ENCODE data around the gene PFDN4.

The PFDN4 gene, protein sequence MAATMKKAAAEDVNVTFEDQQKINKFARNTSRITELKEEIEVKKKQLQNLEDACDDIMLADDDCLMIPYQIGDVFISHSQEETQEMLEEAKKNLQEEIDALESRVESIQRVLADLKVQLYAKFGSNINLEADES

DNA sequence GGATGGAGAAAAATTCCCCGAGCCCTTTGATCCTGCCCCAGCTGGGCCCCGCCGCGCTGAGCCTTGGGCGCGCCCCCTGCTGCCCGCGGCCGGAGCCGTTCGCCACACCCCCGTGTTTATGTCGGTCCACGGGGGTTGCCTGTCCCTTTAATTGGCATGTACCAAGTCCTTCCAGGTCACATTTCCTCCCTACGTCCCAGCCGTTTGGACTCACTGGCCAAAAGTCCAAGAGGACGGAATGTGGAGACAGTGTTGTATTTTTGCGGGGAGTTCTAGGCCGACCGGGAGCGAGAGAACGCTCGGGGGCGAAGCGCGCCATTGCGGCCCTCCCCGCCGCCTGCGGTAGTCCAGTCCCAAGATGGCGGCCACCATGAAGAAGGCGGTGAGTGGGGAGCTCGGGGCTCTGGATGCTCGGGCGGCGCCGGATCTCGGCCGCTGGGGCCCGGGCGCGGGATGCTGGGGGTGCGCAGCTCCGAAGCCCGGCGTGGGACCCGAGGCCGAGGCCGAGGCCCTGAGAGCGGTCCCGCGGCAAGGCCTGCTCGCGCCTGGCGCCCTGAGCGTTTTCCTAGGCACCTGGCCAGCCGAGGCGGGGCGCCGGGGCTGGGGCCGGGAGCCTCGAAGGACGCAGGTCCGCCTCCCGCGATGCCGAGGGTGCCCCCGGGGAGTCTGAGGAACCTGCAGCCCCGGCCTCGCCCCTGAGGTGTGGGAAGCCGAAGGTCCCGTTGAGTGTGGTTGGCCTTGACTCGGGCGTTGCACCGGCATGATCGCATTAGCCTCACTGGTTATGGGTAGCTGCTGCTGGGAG is at the start of gene PFDN4:
TSS of gene PFDN4 (plus strand) at position 345 of the 805 bp plus-strand sequence. CDS start at position 359, 14 bp downstream.
- peak; percentile 86 for DNase-seq

DNA sequence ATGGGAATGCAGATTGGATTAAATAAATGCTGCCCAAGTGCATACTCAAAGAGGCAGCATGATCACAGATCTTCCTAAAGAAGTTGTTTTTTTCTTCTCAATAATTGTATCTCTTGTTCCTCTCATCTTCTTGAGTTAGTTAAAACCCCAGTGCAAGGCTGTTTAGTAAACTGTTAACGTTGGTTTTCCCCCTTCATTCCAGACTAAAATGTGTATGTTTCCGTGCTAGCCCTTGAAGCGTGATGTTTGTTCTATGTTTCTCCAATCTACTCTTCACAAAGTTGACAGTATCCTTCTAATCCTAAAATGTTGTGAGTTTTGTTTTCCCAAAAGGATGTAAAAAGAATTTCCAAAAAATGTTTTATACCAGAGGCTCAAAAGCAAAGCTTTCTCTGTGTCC is 49.7 kb upstream of the PFDN4 start:
- DNase-seq, result no peak

DNA sequence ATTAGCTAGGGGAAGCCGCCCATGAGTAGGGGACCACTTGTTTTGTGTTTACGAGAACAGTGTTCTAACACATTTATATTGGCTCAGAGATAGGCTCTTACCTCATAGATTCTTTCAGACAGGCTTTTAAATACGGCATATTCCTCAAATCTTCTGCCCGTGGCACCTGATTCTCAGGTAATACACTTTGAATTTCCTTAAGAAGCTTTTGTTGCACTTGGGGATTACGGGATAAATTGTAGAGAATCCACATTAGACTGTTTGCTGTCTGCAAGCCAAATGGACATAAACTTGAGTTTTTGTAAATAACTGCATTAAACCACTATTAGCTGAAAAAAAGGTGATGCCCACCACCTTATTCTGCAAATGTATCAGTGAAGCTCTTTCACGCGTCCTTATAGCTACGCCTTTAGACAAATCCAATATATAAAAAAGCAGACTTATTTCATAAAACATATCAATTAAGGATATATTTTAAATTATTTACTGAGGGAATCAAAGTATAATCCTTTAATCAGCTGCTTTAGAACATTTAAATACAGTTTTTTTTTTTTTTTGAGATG is 49.0 kb upstream of the PFDN4 start:
- no peak for DNase-seq

DNA sequence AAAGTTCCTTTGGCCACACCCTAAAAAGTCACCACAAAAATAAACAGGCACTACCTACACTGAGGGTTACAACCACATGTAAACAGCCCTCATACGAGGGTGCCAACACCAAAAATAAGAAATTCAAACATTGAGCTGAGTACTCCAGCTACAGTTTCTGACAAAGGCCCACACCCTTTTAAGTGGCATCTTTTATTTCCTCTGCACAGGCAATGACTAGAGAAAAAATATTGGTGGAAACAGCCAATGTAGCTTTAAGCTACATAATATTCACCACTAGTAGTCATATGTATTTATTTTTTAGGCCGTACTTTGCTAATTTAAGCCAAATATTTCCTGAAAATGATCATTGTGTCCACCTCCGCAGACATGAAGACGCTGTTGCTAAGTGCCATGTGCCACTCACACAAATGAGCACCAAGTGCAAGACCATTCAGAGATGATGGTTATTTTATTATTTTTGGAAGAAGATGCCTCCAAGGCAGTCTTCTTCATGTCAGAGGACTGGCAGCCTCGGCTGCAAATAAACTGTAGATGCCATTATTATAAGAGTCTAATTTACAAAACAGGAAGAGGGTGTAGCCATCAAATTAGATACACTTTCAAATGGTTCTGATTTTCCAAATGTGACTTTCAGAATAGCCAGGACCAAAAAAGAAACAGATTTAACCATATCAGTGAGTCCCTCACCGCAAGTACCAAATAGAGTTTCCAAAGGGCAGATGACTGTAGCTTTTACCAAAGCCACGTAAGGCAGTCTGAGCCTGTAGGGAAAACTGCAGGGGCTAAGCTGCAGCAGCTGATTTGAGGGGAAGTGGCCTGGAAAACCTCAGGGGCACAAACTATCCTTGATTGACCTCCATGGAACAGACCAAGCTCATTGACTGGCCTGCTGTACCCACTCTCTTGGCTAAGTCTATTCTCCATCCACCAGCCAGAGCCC is 47.6 kb upstream of the PFDN4 start:
- DNase-seq, result no peak

DNA sequence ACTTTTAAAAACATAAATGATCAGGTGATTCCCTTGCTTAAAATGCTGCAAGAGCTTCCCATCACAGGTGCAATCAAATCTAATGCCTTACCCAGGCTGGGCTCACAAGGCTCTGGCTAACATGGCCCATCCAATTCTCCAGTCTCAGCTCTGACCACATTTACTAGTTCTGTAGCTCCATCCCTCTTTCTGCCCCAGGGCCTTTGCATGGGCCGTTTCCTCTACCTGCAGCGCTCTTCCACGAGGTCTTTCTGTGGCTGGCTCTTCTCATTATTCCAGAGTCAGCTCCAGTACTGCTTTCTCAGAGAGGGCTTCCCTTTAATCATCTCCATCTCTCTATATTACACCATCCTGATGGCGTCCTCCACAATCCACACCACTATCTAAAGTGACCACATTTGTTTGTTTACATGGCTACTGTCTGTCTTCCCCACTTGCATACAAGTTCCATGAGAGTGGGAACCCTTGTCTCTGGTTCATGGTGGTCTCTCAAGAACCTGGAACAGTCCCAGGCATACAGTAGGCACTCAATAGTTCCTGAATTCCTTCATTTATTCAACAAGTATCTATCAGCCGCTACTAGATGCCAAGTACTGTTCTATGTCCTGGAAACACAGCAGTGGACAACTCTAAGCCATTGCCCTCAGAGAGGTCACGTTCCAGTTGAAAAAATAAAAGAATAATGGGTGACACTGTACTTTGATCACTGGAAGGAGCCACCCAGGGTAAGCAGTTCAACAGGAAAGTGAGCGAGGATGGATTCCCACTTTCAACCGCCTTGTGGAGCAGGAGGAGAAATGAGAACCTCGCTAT is 46.7 kb upstream of the PFDN4 start:
- DNase-seq, result no peak

DNA sequence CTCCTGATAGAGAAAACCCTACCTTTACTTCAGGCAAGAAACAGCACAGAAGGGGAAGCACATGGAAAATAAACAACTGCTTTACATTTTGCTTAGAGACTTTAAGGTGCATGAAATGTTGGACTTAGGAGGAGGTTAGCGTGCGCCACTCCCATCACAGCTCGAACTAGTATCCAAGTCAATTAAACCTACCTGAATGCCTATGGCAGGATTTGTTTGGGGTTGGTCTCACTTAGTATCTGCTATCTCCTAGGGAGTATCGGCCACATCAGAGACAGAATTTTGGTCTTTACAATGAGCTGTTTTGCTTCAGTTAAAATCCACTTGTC is 46.1 kb upstream of the PFDN4 start:
- no peak for DNase-seq

DNA sequence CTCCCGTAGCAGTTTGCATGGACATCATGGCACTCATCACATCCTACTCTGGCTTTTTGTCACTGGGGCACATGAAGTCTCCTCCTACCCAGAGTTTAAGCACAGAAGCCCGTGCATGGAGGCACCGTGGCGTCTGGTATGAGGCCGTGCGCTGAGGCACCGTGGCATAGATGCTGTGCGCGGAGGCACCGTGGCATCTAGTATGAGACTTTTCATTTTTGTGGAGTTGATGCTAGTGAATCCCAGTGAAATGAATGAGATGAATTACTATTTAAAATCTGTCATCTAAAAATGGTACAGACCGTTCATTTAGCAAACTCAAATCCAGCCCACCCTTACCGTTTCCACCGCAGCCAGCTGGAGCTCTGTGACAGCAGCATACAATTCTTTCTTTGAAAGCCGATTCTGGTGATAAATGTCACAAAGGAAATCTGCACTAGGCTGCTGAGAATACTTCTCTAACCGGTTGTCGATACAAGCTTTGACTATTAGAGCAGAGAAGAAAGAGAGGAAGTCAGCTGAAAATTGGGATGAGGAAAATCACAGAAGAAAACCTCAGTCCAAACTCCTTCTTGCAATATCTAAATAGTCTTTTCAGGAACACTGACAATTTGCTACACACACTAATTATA is 45.4 kb upstream of the PFDN4 start:
- no peak for DNase-seq

DNA sequence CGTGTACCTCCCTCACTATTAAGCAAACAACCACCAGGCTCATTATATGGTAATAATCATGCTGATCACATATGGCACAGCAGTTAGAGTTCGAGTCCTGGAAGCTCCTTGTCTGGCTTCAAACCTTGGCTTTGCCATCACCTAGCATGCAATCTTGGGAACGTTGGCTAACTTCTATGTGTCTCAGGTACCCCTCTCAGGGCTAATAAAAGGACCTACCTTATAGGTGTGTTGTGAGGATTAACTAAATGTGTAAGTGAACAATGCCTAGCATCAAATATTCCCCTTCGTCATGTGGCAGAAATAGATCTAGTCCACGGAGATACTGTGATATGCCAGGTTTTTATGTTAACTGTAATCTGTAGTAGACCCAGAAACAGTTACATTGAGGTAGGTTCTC is 44.5 kb upstream of the PFDN4 start:
- DNase-seq, result no peak

DNA sequence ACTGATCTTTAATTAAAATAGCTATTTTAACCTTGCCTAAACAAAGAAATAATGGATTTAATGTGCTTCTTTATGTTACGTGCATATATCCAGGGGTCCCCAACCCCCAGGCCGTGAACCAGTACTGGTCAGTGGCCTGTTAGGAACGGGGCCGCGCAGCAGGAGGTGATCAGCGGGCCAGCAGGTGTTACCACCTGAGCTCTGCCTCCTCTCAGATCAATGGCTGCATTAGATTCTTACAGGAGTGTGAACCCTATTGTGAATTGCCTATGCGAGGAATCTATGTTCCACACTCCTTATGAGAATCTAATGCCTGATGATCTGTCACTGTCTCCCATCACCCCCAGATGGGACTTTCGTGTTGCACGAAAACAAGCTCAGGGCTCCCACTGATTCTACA is 42.9 kb upstream of the PFDN4 start:
- no peak for DNase-seq

DNA sequence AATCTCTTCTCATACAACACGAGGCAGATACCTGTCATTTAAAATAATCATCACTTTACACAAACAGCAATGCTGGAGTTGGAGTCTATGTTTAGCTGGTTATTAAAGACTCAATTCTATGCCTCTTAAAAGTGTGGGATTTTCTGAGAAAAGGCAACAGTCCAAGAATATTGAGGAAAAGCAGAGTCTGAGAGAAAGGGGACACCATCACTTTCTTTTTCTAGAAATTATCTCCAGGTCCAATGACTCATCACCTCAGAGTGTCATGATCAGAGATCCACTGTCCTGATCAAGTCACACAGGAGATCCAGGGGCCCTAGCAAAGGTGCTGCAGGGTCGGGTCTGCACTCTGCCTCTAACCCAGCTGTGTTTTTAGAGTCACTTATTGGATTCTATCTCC is 42.1 kb upstream of the PFDN4 start:
- no peak for DNase-seq

DNA sequence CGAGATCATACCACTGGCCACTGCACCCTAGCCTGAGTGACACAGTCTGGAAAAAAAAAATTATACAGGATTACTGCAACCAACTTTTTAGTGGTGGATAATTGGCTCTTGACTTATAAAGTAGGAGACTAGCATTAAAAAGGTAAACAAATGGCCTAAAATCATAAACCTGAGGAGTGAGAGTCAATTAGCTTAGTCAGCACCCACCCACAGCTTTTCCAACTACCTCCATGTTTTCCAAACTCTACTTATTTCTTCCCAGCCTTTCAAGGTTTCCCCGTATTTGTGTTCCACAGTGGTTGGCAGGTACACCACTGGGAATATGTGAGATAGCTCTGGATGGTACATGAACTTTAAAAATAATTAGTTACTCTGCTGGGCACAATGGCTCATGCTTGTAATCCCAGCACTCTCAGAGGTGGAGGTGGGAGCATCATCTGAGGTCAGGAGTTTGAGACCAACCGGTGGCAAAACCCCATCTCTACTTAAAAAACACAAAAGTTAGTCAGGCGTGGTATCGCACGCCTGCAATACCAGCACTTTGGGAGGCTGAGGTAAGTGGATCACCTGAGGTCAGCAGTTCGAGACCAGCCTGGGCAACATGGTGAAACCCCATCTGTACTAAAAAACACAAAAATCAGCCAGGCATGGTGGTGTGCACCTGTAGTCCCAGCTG is 40.8 kb upstream of the PFDN4 start:
- DNase-seq, result no peak

DNA sequence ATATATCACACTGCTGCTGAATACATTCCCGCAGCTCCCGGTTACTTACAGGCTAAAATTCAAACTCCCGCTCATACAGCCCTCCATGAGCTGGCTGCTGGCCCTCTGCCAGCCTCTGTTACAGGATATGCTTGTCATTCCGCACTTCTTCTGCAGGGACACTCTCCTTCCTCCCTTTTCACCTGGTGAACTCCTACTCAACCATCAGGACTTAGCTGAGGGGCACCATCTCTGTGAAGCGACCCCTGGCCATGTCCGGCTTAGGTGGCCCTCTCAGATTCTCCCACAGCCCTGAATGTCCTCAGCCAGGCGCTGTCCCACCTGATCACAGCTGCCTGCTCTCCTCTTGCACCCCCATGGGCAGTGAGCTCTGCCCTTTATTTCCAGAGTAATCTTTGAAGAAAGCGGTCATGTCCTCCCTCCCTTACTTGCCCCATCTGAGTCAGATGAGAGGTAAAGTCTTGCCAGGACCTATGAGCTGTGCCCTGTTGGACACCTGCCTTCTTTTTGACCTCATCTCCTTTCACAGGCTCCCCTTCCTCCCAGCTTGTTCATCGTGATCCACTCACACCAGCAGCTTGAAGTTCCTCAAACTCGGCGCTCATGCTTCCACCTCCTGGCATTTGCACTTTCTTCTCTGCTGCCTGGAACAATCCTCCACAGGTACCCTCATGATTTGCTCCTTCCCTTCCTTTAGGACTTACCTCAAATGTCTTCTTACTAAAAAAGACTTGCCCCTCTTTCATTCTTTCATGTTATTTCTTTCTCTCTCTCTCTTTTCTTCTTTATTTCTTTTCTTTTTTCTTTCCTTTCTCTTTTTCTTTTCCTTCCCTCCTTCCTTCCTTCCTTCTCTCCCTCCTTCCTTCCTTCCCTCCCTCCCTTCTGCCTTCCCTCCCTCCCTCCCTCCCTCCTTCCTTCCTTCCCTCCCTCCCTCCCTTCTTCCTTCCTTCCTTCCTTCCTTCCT is 39.7 kb upstream of the PFDN4 start:
- no peak for DNase-seq

DNA sequence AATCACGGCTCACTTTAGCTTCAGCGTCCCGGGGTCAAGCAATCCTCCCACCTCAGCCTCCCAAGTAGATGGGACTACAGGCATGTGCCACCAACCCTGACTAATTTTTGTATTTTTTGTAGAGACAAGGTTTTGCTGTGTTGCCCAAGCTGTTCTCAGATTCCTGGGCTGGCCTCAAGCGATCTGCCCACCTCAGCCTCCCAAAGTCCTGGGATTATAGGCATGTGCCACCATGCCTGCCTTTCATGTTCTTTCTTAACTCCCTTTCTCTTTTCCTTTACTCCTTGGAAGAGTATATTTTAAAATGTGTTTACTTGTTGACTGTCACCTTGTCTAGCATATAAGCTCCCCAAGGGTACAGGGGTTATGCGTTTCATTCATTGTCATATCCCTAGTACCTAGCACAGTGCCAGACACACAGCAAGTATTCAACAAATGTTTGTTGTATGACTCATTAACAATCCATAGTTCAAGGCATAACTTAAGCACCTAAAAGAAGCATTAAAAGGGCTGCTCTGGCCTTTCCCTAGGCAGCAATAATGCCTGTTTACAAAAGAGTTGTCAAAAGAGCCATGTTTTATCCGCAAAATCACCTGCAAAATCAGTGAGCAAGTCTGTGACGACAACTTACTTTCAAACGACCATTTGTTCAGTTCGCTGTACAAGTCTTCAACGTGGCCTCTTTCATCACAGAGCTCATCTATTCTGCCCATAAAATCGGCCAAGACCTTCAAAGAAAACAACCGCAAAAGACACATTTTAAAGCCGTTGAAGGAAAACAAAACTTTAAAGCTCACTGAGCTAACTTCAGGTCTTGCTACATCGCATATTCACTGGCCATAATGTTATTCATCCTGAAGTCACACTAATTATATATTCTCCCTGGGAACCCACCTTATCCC is 38.7 kb upstream of the PFDN4 start:
- DNase-seq, result no peak

DNA sequence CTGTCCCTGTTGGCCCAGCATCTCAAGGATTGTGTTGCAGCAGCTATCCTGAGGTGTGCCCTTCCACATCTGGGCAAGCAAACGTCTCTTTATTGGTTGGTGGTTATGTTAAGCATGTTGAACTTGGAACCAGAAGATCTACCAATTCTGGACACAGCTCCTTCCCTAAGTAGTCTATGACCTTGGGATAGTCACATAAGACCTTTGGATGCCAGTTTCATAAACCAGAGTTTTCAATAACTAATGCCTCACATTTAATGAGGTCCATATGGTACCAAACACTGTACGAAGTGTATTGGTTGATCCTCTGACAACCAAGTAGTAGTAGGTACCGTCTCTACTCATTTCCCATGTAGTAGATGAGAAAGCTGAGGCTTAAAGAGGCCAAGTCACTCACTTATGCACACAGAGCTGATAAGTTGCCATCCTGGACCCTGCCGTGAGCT is 37.8 kb upstream of the PFDN4 start:
- no peak for DNase-seq

DNA sequence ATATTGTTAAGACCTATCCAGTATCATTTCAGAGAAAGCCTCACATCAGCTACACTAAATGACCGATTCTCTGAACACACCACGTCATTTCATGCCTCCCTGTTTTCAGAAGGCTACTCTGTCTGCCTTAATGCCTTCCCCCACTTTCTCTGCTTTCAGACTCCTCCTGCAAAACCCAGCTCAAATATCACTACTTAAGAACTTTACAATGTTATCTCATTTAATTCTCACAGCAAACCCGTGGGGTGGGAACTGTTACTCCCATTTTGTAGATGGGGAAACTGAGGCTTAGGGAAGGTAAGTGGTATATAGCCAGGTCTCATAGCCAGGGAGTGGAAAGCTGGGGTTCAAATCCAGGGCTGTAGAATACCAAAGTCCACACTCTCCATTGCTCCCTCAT is 36.9 kb upstream of the PFDN4 start:
- DNase-seq, result no peak

DNA sequence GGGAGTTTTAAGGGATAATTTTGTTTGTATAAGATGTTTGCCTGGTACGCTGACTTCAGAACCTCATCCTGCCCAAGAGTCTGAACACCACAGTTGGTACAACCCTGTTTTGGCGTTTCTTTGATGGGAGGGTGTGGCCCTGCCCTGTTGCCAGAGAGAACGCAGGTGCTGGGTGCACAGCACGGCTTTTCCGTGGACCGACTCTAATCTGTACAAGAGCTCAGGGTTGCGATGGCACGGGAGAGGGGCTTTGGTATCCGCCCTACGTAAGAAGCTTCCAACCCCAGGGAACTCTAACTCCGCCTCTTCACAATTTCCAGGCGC is 35.4 kb upstream of the PFDN4 start:
- no peak for DNase-seq

DNA sequence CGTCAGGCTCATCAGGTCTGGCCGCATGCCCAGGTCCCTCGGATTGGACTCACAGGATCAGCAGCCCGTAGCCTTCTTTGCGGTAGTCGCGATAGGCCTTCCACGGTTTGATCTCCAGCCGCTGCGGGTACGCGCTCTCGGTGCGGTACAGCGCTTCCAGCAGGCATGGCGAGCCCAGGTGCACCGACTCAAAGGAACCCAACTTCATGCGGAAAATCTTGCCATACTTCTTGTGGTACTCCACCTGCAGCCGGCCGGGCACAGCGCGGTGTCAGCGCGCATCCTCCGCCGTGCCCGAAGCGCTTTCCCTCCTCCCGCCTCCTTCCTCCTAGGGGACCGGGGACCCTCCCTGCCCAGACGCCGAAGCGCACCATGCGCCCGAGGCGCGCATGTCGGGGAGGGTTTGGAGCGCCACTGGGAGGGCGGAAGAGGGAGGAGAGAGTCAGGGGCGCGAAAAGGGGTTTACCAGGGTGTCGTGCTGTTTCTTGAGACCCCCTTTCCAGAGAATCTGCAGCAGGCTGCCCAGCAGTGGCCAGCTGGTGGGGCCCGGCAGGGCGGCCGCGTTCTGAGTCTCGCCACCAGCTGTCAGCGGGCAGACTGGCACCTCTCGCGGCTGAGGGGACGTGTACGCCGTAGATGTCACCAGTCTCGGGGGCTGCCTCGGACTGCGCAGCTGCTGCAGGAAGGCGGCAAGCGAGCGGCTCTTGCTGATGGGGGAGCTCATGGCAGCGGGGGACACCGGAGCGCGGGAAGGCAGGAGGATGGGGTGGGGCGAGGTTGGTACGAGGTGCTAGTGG is 34.8 kb upstream of the PFDN4 start:
- DNase-seq, result no peak
